Measurements from ENCODE around the gene BACH2.

The BACH2 gene

DNA sequence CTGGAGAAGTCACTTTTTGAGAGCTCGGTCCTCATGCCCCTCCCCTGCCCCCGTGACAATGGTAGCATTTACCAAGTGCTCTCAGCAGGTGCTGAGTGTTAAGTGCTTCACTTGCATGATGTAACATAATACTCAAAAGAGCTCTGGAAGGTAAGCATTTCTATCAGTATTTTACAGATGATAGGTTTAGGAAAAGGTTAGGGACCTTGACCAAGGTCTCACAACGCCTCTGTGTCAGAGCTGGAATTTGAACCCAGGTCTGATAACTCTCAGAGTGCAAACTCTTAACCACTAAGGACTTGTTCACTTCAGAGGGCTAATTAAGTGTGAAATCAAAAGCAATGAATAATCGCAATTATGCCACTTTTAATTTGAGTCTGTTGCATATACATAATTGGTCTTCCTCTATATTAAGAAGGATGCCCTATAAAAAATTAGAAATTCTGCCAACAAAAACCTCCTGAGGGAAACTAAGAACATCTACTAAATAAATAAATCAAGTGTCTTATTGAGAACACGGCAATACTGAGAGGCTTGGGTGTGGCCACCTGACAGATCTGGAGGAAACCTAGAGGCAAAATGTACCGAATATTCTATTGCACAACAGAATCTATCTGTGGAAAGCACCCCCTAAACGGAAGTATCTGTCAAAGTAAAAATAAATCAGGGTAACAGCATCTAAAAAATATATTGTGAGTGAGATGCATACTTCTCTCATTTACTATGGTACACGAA, 109.8 kb downstream of the BACH2 start:
- Histone ChIP-seq H3K4me1 (ENCODE audit: low read depth, poor library complexity, severe bottlenecking) (peaks cover 38% of the 10 kb centered on the region), H3K79me2 (ENCODE audit: insufficient read depth, low read depth) (no peaks in the 10 kb centered on the region), H3K27me3 (ENCODE audit: insufficient read depth, low read depth) (no peaks in the 10 kb centered on the region), H2AFZ (ENCODE audit: low read depth) (no peak overlapping the region), H3K9ac (no peak overlapping the region), H3K4me2 (no peak overlapping the region), H3K36me3 (ENCODE audit: insufficient read depth) (no peaks in the 10 kb centered on the region), H3K4me3 (IDR thresholded peaks at IDR 0.05; ENCODE audit: insufficient read depth, low read depth, low read length) (no peak overlapping the region), H3K27ac (no peak overlapping the region), H4K20me1 (ENCODE audit: insufficient read depth) (no peaks in the 10 kb centered on the region)
- no peak for TF ChIP-seq CTCF (conservative IDR thresholded peaks at IDR 0.05; ENCODE audit: low read depth, low read length)

DNA sequence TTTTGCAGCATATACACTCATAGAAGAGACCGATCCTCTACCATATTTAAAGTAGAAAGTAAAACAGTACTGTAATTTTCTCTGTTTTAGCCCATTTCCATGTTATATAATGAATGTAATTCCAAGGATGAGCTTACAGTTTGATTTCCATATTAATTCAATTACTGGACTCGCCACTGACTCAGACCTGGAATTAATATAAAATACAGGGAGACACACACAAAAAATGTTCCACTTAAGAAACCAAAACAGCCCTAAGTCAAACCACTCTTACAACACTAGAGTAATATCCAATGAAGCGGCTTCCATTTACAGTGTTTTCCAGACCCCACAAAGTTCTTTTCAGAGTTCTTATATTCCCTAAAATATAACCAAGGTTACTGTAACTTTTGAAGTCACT, 110.6 kb downstream of the BACH2 start:
- no peak overlapping the region for H2AFZ ChIP-seq (ENCODE audit: low read depth)
- no peaks in the 10 kb centered on the region for H4K20me1 ChIP-seq (ENCODE audit: insufficient read depth)
- no peak for TF ChIP-seq CTCF (conservative IDR thresholded peaks at IDR 0.05; ENCODE audit: low read depth, low read length)
- no peak overlapping the region for H3K9ac ChIP-seq
- H3K4me3 ChIP-seq (IDR thresholded peaks at IDR 0.05; ENCODE audit: insufficient read depth, low read depth, low read length): no peak overlapping the region
- H3K4me1 ChIP-seq (ENCODE audit: low read depth, poor library complexity, severe bottlenecking): peaks cover 30% of the 10 kb centered on the region
- no peak overlapping the region for H3K4me2 ChIP-seq
- H3K27me3 ChIP-seq (ENCODE audit: insufficient read depth, low read depth): no peaks in the 10 kb centered on the region
- no peaks in the 10 kb centered on the region for H3K79me2 ChIP-seq (ENCODE audit: insufficient read depth, low read depth)
- H3K36me3 ChIP-seq (ENCODE audit: insufficient read depth): no peaks in the 10 kb centered on the region
- no peak overlapping the region for H3K27ac ChIP-seq

DNA sequence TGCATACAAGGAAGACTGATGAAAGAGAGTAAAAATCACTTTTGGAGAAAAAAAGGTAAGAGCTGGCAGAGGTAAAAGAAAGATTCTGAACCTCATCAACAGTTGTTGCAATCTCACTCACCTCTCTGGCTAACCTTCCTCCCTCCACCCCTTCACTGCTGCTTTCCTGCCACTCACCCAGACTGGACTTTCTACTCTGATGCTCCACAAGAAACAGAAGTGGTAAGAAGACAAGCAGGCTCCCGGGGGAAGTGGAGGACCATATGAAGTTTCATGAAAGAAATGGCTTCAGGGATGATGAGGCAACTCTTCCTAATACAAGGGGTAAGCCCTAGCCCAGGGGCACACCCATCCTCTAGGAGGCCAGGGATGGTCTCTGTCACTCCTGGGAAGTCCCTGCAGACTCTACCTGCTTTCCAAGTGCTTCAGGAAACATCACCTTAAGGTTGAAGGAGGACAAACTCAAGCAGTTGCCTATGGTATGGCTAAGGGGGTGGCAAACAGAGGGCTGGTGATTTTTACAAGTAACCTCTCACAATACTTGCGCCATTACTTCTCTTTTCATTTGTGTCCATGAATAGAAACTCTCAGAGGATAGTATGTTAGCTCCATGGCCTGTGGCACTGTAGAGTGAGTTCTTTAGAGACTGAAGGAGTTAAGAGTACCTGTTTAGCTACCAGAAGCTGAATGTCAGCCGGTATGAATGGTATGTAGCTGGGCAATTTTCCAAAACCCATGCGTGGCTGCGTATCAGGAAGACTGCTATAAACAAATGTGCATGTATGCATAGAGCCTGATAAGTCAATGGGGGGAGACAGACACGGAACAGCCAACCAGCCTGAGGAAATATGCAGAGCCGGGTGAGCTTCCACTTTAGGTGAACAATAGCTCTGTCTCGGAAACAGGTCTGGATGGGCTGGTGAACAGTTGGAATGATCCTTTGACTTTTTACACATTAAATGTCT, 112.0 kb downstream of the BACH2 start:
- Histone ChIP-seq H3K9ac (no peak overlapping the region), H3K4me1 (ENCODE audit: low read depth, poor library complexity, severe bottlenecking) (peaks cover 18% of the 10 kb centered on the region), H3K79me2 (ENCODE audit: insufficient read depth, low read depth) (no peaks in the 10 kb centered on the region), H3K27me3 (ENCODE audit: insufficient read depth, low read depth) (no peaks in the 10 kb centered on the region), H3K4me3 (IDR thresholded peaks at IDR 0.05; ENCODE audit: insufficient read depth, low read depth, low read length) (no peak overlapping the region), H4K20me1 (ENCODE audit: insufficient read depth) (no peaks in the 10 kb centered on the region), H3K4me2 (no peak overlapping the region), H2AFZ (ENCODE audit: low read depth) (no peak overlapping the region), H3K27ac (no peak overlapping the region), H3K36me3 (ENCODE audit: insufficient read depth) (no peaks in the 10 kb centered on the region)
- TF ChIP-seq CTCF (conservative IDR thresholded peaks at IDR 0.05; ENCODE audit: low read depth, low read length): no peak

DNA sequence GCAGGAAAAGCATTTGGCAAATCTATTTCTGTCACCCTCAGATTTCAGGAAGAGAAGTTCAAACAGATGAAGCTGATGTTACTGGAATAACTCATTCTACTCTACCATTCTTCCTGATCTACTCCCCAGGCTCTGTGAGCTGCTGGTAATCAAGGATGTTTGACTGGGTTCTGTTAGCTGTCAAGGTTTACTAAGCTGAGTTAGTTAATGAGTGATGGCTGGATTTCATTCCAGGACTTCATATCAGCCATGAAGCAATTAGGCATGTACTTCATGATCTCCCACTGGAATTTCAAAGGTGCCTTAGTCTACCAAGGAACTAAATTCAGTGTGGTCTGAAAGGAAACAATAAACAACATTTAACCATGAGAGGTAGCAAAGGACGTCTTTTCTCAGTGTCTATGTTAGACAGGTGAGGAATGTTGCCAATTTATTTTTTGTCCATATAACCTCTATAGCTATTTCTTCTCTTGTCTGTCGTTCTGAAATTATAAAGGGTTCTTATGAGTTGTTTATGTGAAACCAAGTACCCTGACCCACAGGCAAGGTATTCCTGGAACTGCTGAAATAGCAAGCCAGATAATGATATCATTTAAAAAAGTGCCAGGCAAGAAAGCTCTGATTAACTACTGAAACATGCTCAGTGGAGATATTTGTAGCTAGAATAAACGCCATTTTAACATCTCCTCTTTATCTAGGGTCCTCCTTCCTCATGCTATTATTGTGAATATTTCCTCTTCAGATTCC, 112.9 kb downstream of the BACH2 start:
- Histone ChIP-seq H3K27ac (no peak overlapping the region), H3K4me2 (no peak overlapping the region), H4K20me1 (ENCODE audit: insufficient read depth) (no peaks in the 10 kb centered on the region), H2AFZ (ENCODE audit: low read depth) (no peak overlapping the region), H3K9ac (no peak overlapping the region), H3K4me1 (ENCODE audit: low read depth, poor library complexity, severe bottlenecking) (peaks cover 18% of the 10 kb centered on the region), H3K4me3 (IDR thresholded peaks at IDR 0.05; ENCODE audit: insufficient read depth, low read depth, low read length) (no peak overlapping the region), H3K79me2 (ENCODE audit: insufficient read depth, low read depth) (no peaks in the 10 kb centered on the region), H3K27me3 (ENCODE audit: insufficient read depth, low read depth) (no peaks in the 10 kb centered on the region), H3K36me3 (ENCODE audit: insufficient read depth) (no peaks in the 10 kb centered on the region)
- TF ChIP-seq CTCF (conservative IDR thresholded peaks at IDR 0.05; ENCODE audit: low read depth, low read length): no peak
